OCI-M2 (cell line): ENCODE data around the gene JUND.
A peak's percentile ranks its signal among the peaks of the same experiment; 100 is the strongest.

Source experiments
- DNase-seq: peaks from one replicate; lab custom pipeline; 2025; ENCODE audit not compliant: unreplicated experiment; lab: John Stamatoyannopoulos, UW

JUND gene

DNA sequence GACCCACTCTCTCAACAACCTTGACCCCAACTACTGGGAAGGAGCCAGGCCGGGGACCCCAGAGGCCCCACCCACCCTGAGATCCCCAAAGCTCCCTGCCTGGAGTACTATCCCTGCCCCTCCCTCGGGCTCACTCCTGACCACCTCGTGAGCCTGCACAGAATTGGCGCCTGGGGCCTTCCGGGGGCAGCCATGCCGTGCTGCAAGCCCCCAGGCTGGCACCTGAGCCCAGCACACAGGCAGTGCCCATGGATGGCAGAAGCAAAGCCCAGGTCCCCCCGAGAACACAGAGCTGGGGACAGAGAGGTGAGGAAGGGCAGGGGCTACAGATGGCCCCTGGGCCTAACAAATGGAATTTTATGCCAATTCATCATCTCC lies 27.5 kb upstream of the JUND start:
- no peak for DNase-seq

DNA sequence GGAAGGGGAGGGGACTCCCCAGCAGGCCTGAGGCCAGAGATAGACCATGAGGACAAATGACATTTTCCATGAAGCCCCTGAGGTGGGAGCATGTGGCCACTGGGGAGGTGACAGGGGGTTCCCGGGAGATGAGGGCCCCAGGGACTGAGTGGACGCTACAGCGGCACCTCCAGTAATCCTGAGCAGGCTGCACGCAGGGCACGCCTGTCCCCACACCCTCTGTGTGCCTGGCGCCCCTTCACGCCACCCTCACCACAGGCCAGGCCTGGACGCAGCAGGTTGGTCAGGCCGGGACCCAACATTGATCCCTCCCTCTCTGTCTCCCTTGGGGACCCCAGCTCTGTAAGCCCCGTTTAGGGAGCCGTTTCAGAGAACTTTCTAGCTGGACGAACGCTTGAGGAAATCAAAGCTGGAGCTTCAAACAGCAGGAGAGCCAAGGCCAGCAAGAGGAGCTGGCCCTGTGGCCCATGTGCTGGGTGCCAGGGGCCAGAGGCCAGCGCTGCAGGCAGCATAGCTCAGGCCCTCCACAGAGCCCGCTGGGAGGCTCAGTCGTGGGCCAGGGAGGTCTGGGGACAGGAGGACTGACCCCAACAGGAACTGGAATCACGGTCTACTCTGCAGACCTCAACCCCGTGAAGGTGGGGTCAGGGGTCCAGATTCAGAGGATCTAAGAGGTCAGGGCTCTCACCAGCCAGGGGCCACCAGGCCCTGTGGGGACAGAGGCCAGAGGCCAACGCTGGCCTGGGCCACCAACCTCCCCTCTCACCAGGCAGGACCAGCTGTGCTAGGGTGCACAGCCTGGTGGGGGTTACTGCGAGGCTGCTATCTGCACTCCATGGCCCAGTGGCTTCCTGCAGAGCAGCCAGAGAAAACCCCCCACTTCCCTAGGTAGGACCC lies 26.9 kb upstream of the JUND start:
- DNase-seq = no peak

DNA sequence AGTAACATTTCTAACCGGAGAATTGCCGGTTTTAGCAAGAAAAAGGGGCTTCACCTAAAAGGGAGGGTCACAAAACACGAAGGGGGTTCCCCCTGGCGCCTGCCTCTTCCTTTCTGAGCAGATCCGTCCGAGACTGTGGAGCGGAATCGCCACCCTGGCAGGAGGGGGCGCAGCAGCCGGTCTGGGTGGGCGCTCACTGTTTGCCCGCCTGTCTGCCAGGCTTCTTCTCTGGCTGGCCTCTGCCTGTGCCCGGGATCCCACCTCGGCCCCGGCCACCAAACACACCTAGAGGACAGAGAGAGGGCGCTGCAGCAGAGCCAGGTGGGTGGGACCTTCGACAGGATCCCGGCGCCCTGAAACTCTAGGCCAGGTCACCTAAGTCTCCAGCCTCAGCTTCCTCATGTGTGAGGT lies 25.9 kb upstream of the JUND start:
- no peak for DNase-seq

DNA sequence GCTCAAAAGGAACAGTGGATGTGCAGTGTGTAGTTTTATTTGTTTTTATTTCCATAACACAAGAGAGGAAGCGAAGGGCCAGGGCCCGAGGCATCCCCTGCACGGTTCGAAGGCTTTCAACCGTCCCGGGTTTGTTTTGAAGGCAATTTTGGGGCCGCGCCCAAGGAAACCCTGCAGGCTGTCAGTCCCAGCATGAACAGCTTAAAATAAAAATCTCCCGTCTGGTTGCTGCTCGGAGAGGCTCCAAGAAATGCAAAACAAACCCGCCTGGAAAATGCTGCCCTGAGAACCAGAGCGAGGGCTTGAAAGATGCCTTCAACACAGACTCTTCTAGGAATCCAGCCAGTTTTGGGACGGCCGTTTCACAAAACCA lies 25.5 kb upstream of the JUND start:
- no peak for DNase-seq

DNA sequence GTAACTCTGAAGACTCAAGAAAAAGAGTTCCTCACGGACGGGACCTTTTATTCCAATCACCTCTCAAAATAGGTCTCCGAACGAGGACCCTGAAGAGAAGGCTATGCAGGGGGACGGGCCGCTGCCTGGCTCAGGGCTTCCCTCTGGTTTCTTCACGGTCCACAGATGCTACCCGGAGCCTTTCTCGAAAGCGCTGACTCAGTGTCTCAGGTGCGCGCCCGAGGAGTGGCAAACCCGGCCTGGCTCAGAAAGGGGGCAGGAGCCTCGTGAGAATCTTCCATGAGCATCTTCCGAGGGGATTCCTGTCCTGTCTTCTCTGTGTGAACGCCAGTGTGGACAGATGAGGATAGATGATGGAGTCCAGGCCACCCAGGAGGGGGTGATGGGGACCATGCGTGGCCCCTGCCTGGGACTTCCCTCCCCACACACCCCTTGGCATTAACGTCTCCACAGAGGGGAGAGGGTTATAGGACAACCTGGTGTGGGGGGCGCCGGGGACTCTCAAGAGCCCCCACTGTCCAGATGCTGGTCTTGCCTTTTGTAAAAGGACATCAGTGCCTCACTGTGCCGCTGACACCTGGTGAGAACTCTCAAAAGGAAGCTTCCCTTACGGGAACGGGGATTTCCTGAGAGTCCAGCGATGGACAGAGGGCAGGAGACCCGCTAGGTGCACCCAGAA lies 24.9 kb upstream of the JUND start:
- DNase-seq = no peak

DNA sequence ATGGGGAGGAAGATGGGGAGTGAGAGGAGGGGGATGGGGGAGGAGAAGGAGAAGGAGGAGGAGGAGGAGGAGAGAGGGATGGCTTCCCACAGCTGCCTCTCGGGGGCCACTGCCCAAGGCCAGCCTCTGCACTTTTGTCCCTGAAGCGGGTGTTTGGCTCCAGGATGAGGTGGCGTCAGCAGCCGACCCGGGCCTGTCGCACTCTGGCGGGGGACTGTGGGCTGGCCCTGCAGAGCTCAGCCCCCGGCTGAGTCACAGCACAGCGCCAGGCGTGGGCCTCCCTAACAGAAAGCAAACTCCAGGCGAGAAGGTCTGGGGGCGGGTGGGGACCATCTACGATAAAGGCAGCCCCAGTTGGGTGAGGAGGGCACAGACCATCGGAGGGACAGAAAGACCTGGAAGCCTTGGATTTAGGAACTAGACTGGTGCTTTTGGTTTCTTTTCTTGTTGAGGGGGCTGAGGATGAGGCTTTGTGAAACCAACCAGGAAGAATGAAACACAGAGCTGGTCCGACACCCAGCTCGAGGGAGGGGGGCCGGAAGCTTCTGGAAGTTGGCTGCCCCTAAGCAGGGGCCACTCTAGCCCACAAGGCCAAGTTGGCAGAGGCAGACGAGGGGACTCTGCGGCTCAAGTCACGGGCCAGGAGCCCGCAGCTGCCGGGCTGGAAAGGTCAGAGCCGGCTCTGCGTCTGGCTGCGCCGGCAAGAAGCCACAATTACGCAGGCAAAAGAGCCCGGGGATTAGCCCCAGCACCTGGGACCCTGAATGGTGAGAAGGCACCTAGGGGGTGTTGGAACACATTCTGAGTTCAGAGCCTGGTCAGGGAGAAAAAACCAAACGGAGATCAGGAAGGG lies 23.3 kb upstream of the JUND start:
- peak; percentile 54 for DNase-seq

DNA sequence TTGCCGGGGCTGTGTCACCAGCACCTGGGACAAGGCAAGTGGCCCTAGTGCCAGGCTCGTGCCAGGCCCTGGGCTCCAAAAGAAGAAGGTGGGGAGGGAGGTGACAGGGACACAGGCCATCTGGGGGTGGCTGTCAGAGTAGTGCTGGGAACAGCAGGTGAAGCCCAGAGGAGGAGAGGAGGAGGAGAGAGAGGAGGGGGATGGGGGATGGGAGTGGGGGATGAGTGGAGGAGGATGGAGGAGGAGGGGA lies 22.7 kb upstream of the JUND start:
- no peak for DNase-seq

DNA sequence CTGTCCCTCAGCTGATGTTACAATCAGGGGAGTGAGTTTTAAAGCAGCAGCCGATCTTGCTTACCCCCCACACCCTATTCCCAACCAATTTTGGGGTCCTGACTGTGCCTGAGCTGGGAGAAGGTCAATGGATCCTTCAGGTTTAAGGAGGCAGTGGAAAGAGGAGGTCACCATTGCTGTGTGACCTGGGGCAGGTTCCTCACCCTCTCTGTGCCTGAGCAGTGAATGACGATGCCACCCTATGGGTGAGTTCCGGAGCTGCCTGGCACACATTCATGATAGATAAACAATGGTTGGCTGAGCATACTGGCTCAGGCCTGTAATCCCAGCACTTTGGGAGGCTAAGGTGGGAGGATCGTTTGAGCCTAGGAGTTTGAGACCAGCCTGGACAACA lies 20.3 kb upstream of the JUND start:
- DNase-seq = no peak

DNA sequence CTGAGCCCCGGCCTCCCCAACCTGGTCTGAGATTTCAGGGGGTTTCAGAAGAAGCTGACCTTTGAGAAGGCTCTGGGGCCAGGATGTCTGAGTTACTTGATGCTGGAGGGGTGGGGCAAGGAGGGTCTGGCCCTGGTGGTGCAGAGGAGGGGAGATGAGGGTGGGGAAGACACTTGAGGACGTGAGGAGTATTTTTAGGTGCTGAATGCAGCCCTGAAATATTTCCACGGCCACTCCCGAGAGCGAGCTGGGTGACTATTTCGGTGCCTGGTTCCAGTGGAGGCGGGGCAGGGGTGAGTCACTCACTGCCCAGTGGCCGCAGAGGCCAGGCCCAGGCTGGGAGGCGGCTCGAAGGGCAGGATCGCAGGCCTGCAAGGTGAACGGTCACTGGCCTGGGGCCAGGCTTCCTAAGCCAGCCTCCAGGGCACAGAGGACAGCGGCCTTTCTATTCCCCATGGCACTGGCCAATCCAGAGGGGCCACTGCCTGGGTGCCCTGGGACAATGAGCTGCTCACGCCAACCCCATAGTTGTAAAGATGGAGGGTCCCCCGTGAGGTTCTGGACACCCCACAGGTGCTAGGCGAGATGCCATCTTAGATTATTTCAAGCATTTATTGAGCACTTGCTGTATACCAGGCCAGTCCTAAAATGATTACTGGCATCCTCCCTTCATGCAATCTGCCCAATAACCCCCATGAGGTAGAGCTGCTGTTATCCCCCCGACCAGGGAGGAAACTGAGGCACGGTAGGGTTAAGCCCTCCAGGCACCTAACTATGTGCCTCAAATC lies 19.7 kb upstream of the JUND start:
- DNase-seq = no peak

DNA sequence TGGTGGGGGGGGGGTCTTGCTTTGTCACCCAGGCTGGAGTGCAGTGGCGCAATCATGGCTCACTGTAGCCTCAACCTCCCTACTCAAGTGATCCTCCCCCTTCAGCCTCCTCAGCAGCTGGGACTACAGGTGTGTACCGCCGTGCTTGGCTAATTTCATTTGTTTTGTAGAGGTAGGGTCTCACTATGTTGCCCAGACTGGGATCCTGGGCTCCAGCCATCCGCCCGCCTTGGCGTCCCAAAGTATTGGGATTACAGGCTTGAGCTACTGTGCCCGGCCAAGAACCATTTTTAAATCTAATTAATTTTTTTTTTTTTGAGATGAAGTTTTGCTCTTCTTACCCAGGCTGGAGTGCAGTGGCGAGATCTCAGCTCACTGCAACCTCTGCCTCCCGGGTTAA lies 18.2 kb upstream of the JUND start:
- no peak for DNase-seq

DNA sequence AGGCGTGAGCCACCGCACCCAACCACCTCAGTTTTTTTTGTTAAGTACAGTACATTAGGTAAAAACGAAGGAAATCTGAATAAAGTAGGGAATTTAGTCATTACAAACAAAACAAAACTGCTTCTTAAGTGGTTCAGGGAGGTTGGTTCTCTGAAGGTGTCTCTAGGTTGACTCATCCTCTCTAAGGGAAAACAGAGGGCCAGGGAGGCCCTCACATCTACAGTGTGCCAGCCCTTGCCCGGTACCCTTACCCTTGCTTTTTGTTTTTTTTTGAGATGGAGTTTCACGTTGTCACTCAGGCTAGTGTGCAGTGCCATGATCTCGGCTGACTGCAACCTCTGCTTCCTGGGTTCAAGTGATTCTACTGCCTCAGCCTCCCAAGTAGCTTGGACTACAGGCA lies 17.2 kb upstream of the JUND start:
- DNase-seq = no peak

DNA sequence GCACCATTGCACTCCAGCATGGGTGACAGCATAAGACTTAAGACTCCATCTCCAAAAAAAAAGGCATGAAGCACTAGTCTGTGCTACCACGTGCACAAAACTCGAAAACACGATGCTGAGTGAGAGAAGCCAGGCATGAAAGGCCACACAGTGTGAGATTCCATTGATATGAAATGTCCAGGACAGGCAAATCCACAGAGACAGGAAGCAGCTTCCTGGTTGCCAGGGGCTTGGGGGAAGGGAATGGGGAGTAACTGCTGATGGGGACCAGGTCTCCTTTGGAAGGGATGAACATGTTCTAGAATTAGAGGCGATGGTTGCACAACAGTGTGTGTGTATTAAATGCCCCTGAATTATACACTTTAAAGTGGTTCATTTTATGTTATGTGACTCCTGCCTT lies 15.9 kb upstream of the JUND start:
- no peak for DNase-seq

DNA sequence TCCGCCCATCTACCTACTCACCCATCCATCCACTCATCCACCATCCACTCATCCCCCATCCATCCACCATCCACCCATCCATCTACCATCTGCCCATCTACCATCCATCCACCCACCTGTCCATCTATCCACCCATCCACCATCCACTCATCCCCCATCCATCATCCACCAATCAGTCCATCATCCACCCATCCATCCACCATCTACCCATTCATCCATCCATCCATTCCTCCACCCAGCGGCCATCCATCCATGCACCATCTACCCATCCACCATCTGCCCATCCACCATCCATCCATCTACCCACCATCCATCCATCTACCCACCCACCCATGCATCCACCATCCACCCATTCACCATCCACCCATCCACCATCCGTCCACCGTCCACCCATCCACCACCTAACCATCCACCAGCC lies 13.6 kb upstream of the JUND start:
- DNase-seq = no peak

DNA sequence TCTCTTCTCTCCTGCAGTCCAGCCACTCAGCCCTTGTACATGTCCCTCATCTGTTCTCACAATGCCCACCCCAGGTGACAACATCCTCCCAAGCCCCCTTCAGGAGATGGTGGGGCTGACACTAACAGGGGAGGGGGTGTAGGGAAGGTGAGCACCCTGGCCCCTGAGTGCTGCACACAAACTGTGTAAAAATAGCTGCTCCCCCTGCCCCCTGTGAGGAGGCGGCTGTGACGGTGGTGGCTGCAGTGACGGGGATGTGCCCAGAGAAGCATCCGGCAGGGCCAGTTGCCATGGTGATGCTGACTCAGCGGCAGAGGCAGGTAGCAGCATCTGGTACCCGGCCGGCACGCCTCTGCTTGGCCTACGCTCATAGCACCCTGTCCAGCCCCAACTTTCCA lies 13.0 kb upstream of the JUND start:
- DNase-seq = no peak

DNA sequence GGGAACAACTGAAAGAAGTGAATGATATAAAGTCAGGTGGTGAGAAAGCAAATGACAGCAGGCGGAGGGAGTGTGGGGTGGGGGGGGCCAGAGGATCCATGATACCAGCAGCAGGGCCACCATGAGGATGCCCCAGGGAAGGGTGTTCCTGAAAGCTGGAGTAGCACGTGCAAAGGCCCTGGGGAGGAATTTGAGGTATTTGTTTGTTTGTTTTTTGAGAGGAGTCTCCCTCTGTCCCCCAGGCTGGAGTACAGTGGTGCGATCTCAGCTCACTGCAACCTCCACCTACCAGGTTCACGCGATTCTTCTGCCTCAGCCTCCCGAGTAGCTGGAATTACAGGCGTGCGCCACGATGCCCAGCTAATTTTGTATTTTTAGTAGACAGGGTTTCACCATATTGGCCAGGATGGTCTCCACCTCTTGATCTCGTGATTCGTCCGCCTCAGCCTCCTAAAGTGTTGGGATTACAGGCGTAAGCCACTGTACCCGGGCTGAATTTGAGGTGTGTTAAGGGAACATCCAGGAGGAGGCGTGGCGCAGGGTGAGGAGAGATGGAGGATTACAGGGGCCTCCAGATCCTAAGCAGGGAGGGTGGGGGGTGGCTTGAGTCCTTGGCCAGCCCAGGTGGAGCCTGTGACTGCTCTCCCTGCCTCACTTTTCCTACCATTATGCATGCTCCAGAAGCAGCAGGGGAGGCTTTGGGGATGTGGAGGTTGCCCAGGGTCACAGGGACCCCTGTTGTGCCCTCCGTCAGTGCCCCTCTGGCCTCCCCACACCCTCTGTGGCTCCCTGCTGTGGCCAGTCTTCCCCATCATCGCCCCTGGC lies 12.4 kb upstream of the JUND start:
- no peak for DNase-seq

DNA sequence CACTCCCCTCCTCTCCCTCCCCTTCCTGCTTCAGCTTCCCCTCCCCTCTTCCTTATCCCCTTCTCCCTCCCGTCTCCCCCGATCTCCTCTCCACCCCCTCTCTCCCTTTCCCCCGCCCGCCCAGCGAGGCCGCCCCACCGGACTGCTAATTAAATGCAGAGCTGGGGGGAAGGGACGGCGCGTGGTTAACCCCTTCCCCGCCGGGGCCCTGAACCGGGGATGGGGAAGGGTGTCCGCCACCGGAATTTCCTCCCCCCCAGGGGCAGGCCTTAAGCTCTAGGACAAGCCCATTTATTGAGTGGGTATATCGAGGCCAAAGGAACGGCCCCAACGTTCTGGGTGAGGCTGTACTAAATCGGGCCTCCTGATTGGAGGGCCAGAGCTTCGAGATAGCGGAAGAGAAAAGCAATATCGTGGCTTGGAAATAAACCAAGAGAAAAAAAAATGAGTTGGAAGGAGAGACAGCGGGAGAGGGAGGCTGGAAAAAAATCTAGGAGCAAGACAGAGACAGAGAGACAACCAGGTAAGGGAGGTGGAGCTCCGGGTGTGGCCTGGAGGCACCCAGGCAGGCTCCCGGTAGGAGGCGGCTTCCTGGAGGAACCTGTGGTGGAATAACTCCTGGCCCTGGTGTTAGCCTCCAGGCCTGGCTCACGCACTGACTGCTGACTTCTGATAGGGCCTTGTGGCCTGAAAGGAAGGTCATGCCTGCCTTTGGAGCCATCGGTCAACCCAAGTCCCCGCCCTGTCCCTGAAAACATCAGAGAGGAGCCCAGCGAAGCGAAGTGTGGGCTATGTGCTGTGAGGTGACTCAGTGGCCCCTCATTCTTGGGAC lies 11.6 kb upstream of the JUND start:
- no peak for DNase-seq

DNA sequence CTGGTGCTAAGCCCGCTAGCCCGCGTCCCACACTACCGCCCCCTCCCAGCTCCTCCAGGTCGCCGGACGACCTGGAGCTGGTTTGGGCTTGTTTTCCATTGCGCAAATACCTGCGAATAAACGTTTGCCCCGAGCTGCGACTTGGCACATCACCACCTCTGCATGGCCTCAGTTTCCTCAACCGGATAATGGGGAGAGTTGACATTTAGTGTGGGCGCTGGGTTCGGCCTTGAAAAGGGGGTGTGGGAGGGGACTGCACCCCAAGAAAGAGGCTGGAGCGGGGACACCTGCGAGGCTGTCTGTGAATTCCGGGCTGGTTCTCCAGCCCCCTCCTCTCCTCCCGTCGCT lies 11.0 kb upstream of the JUND start:
- DNase-seq = no peak

DNA sequence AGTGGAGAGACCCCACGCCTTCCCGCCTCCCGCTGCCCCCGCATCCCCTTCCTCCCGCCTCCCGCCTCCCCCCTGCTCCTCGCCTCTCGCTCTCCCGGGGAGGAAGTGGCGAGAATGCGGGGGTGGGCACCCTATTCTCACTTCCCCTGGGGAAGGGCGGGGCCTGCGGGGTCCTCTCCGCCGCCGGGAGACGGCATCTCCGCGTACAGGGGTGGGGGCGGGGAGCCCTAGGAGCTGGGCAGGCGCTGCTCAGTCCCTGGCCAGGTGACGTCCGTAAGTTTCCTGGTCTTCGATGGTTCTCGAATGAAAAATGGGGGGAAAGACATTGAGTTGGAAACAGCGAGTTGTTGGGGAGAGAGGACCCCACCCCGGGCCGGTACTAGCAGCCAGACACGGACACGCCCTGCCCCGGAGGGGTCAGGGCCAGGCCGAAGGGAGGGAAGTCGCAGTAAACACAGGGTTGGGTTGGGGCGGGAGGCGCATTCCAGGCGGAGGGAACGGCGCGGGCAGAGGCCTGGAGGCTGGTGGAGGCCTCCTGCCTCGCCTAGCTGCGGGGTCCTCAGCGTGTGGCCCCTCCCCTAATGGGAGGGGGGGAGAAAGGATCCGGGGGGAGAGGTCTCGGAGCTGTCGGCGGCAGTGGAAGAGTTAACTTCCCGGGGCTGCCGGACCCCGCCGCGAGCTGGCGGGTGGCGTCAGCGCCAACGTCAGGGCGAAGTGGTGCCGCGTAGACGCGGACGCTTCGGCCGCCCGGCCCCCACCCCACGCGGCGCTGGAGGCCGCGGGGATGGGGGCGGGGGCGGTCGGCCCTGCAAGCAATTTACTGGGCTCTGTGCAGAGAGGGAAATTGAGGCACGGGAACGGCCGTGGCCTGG lies 10.4 kb upstream of the JUND start:
- DNase-seq = no peak

DNA sequence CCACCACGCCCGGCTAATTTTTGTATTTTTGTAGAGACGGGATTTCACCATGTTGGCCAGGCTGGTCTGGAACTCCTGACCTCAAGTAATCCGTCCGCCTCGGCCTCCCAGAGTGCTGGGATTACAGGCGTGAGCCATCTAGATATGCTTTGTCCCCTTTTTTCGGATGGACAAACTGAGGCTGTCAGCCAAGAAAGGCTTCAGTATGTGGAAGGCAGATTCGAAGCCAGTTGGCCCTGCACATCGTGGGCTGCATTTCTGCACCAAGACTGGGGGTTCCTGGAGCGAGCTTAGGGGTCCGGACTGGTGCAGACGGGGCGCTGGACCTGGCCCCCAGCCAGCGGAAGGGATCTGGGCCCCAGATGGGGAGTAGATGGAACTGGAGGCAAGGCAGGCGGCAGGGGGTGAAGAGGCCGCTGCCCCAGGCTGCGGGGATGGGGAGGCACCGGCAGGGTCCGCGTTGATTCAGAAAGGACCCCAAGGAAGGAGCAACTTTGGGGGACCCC lies 9.7 kb upstream of the JUND start:
- DNase-seq = no peak
